IMR-90 (cell line): ENCODE measurements around the gene PCGF2.

Source experiments
- BHLHE40 ChIP-seq: fragments of 150-350 bp; IDR thresholded peaks from 2 replicates; pipeline ENCODE4 v1.6.1; 2016; ENCODE audit warnings: mild to moderate bottlenecking, low read depth, low read length
- CEBPB ChIP-seq: IDR thresholded peaks from 2 replicates; pipeline ENCODE4 v1.6.1; 2012; ENCODE audit warnings: low read depth, low read length, improper control_type of control experiment
- CHD1 ChIP-seq: IDR thresholded peaks from 2 replicates; pipeline ENCODE4 v1.6.1; 2012; ENCODE audit warnings: low read depth, low read length, improper control_type of control experiment
- CTCF ChIP-seq: conservative IDR thresholded peaks from 2 replicates; pipeline ENCODE4 v1.5.1; 2012; ENCODE audit warnings: mild to moderate bottlenecking, low read depth, low read length, improper control_type of control experiment
- ELK1 ChIP-seq: fragments of 150-350 bp; IDR thresholded peaks from 2 replicates; pipeline ENCODE4 v1.6.1; 2016; ENCODE audit warnings: low read depth, mild to moderate bottlenecking, low read length, moderate library complexity, borderline replicate concordance
- MAFK ChIP-seq: IDR thresholded peaks from 2 replicates; pipeline ENCODE4 v1.6.1; 2012; ENCODE audit warnings: low read depth, low read length, improper control_type of control experiment
- MAZ ChIP-seq: IDR thresholded peaks from 2 replicates; pipeline ENCODE4 v1.6.1; 2012; ENCODE audit warnings: low read depth, mild to moderate bottlenecking, low read length, improper control_type of control experiment, moderate library complexity, borderline replicate concordance
- MXI1 ChIP-seq: IDR thresholded peaks from 2 replicates; pipeline ENCODE4 v1.6.1; 2012; ENCODE audit warnings: low read depth, mild to moderate bottlenecking, low read length, moderate library complexity, borderline replicate concordance
- NFE2L2 ChIP-seq: fragments of 150-350 bp; IDR thresholded peaks from 2 replicates; pipeline ENCODE4 v1.6.1; 2016; ENCODE audit warnings: low read depth, mild to moderate bottlenecking, low read length
- POLR2A ChIP-seq: IDR thresholded peaks from 2 replicates; pipeline ENCODE4 v1.6.1; 2012; ENCODE audit warnings: mild to moderate bottlenecking, low read depth, low read length
- RAD21 ChIP-seq: IDR thresholded peaks from 2 replicates; pipeline ENCODE4 v1.6.1; 2012; ENCODE audit warnings: low read length, improper control_type of control experiment
- RCOR1 ChIP-seq: IDR thresholded peaks from 2 replicates; pipeline ENCODE4 v1.6.1; 2012; ENCODE audit warnings: mild to moderate bottlenecking, low read length, improper control_type of control experiment; ENCODE audit not compliant: insufficient replicate concordance
- SMC3 ChIP-seq: fragments of 150-350 bp; IDR thresholded peaks from 2 replicates; pipeline ENCODE4 v1.6.1; 2016; ENCODE audit warnings: low read depth, mild to moderate bottlenecking, antibody characterized with exemption, low read length, moderate library complexity
- USF2 ChIP-seq: fragments of 150-350 bp; IDR thresholded peaks from 2 replicates; pipeline ENCODE4 v1.6.1; 2017; ENCODE audit warnings: mild to moderate bottlenecking, antibody characterized with exemption, low read length, low read depth

- TF ChIP-seq MAZ (no peak), USF2 (no peak), CTCF (no peak), RCOR1 (no peak), CEBPB (no peak), POLR2A (no peak; the same call in 1 of the 2 replicates), RAD21 (no peak), CHD1 (no peak), MAFK (no peak), BHLHE40 (no peak), SMC3 (no peak), MXI1 (no peak), ELK1 (no peak), NFE2L2 (no peak)
Observed at GRCh38 chr17:38753071-38753506, 5.0 kb upstream of the PCGF2 start.
